Stimulated activated CD4-positive, alpha-beta T cell treated with anti-CD3 and anti-CD28 coated beads, Interleukin-1b, Interleukin-23, amount 100 ng/mL, for 48 hours (primary cell): ENCODE measurements around the gene RXFP3.
"Not testable (repeated sequence)": the region's sequence is repeated elsewhere in the genome, so short reads cannot be mapped to it uniquely, and the experiment has no call there.

Source experiments
- DNase-seq: peaks from one replicate; pipeline ENCODE4 v3.0.0-alpha.2; 2020

The RXFP3 gene, protein sequence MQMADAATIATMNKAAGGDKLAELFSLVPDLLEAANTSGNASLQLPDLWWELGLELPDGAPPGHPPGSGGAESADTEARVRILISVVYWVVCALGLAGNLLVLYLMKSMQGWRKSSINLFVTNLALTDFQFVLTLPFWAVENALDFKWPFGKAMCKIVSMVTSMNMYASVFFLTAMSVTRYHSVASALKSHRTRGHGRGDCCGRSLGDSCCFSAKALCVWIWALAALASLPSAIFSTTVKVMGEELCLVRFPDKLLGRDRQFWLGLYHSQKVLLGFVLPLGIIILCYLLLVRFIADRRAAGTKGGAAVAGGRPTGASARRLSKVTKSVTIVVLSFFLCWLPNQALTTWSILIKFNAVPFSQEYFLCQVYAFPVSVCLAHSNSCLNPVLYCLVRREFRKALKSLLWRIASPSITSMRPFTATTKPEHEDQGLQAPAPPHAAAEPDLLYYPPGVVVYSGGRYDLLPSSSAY

DNA sequence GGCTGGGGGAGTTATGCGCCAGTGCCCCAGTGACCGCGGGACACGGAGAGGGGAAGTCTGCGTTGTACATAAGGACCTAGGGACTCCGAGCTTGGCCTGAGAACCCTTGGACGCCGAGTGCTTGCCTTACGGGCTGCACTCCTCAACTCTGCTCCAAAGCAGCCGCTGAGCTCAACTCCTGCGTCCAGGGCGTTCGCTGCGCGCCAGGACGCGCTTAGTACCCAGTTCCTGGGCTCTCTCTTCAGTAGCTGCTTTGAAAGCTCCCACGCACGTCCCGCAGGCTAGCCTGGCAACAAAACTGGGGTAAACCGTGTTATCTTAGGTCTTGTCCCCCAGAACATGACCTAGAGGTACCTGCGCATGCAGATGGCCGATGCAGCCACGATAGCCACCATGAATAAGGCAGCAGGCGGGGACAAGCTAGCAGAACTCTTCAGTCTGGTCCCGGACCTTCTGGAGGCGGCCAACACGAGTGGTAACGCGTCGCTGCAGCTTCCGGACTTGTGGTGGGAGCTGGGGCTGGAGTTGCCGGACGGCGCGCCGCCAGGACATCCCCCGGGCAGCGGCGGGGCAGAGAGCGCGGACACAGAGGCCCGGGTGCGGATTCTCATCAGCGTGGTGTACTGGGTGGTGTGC is at the start of gene RXFP3:
TSS of gene RXFP3 (plus strand) at position 6 of the 636 bp plus-strand sequence. CDS start at position 361, 355 bp downstream.
- DNase-seq = no peak

DNA sequence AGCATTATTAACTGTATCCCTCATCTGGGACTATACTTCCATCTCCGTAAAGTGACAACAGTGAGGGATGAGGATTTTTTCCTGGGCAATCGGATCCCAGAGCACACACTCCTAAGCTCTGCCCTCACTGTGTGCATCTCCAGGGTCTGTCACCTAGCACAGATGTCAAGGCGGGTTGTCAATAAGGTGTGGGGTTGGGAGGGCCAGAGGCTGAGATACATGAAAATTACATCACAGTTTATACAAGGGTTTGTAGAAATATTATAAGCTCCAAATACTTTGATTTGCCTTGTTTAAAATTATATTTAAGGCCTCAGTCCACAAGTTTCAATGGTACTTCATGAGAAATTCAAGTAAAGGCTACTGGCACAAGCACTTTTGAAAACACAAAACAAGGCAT is 48.9 kb upstream of the RXFP3 start:
- no peak for DNase-seq

DNA sequence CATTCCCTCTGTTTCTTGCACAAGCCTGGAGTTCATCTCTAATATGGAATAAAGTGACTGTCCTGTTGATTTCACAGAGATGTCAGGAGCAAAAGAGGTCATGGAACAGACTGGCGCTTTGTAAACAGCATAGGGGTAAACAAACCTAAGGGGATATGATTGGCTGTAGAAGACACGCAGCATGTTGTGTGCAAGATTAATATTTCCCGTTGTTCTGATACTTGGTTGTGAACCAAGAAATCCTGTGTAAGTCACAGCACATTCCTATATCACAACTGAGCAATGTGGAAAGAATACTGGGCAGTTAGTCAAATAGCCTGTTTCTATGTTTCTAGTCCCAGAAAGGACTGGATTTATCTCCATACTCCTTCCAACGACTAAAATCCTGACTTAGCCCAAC is 47.6 kb upstream of the RXFP3 start:
- no peak for DNase-seq

DNA sequence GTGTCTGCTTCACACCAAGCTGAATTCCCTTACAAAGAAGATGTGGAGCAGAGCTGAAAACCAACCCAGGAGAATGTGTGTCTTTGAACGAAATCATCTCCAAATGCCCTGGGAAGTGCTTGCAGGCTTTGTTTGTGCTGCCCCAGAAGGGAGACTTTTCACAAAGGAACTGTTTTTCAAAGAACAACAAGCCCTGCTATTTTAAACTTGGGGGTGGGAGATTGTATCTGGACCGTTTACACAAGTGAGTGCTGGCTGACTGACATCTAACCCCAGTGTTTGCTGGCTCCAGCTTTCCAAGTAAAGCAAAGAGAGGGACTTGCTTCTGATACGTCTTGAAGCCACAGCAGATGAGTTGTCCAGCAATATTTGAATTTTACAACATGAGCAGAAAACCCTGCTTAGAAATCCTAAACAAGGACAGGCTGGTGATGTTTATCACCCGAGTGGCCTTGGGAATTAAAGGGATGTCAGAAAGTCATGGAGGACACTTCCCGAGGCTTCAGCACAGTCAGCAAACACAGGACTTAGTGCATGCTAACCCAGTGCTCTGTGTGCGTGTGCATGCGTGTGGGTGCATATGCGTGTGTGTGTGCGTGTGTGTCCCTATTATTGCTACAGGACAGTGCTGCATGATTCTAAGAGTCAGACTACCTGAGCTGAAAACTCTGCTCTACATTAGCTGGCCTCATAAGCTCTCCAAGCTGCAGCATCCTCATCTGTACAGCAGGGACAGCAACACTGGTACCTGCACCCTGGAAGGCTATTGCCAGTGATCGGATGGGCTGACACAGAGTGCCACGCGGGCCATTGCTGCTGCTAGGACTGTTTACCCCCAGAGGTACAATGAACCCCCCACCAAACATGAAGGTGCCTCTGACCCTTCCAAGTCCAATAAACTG is 45.8 kb upstream of the RXFP3 start:
- DNase-seq = no peak

DNA sequence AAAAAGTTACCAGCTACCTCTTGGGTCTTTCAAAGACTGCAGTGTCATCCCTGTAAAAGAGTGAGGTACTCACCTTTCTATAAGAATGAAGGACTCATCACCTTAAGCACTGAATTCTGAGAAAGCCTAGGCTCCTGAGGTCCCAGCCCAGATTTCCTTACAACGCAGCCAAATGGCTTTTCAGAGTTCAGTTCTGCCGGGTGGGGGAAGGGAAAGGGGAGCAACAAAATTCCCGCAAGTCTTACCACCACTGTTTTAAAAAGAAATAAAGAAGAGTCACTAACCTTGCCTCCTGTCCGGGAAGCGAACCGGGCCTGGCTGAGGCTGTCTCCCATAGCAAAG is 44.8 kb upstream of the RXFP3 start:
- DNase-seq = no peak

DNA sequence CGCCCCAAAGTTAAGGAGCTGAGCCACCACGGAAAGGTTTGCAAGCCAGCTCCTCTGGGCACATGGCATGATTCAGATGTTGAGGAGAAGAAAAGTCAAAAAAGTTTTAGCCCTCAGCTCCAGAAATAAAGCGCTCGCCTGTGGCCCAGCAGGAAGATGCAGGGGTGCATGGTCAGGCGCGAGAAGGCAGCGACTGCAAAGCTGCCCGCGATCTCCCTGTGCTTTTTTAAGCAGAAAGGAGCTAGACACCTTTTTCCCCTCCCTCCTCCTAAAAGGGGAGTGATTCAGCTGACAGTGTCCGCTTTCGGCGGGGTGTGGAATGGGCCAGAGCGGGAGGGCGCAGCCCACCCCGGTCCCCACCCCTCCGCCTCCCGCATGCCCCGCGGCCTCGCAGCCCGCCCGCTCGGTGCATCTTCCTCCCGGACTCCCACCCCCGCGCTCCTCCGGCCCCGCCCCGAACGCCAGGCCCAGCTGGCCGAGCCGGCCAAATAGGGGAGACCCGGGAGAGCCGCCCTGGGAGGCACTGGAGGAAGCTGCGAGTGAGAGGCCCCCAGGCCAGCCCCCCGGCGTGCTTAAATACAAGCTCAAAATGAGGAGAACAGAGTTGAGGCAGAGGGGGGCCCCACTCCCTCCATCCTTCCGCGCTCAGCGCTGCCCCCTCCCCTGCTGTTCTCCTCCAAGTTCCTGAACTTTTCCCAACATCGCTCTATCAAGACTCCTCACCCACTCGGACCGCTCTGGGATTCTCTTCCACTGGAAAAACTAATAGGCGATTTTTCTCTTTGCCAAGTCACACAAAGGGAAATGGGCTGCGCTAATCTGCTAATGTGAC is 44.2 kb upstream of the RXFP3 start, which contains the start of gene ADAMTS12:
TSS of gene ADAMTS12 (minus strand) at position 203 of the 832 bp plus-strand sequence. CDS start at position 69, 134 bp downstream.
- DNase-seq = no peak

DNA sequence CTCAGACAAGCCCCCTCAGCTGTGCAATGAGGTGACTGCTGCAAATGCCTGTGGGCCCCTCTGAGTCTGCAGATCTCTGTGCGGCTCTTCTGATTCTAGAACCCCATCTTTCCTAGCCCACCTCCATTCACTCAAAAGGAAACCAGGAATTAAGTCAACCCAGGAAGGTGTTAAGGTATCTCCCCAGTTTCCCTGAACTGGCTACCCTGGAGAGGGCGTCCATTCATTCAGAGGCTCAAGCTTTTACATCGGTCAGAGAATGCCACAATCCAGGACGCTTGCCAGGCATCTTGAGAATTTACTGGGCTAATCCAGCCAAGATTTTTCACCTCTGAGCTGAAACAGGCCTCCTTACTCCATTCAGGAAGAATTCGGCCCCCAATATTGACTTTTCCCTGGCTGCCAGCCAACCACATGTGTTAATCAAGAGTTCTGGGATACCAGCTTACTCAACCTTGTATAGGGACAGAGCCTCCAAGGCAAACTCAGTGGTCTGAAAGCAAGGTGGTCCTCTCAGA is 43.5 kb upstream of the RXFP3 start:
- no peak for DNase-seq

DNA sequence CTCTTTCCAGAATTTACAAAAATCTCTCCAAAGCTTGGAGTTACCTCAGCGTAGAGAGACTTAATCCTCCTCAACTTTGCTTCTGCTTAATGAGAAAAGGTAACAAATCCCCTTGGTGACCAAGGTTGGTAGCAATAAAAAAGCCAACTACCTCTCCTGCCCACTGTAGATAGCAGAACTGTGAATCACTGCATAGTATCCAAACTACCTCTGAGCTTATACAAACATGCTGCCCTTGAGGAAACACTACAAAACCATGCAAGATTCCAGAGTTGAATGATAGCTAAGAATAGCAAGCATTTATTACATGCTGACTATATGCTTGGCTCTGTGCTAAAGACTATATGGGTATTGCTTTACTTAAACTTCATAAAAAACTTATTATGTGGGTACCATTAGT is 41.6 kb upstream of the RXFP3 start:
- DNase-seq = no peak

DNA sequence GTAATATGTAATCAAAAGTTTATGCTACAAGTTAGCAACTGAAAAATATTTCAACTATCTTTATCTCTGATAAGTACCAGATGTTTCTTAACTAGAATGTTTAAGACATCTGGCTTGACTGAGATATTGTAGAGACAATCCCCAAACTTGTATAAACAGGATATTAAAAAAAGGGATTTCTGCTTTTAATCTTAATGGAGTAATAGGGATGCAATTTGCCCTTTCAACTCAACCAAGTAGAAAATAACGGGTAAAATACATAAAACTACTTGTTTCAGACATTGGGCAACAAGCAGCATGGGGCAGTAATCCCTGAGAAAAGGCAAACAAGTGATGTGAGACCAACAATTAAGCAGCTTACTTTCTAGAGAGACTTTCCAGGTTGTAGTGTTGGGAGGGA is 35.0 kb upstream of the RXFP3 start:
- DNase-seq = no peak

DNA sequence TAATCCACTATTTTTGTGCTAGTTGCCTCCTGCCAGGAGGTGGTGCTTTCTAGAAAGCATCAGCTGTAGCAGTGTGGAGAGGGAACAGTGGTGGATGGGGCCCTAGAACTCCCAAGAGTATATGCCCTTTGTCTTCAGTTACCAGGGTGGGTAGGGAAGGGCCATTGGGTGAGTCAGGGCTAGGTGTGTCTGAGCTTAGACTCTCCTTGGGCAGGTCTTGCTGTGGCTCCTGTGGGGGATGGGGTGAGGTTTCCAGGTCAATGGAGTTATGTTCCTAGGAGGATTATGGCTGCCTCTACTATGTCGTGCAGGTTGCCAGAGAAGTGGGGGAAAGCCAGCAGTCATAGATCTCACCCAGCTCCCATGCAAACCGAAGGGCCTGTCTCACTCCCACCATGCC is 33.1 kb upstream of the RXFP3 start:
- no peak for DNase-seq

DNA sequence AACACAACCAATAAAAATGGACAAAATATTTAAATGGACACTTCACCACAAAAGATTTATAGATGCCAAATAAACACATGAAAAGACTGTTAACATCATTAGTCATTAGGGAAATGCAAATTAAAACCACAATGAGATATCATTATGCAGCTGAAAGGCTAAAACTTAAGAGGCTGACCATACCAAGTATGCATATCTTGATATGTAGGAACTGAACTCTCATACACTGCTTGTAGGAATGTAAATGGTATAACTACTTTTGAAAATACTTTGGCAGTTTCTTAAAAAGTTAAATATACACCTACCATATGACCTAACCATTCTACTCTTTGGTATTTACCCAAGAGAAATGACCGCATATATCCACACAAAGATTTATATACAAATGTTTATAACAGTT is 30.8 kb upstream of the RXFP3 start:
- no peak for DNase-seq

DNA sequence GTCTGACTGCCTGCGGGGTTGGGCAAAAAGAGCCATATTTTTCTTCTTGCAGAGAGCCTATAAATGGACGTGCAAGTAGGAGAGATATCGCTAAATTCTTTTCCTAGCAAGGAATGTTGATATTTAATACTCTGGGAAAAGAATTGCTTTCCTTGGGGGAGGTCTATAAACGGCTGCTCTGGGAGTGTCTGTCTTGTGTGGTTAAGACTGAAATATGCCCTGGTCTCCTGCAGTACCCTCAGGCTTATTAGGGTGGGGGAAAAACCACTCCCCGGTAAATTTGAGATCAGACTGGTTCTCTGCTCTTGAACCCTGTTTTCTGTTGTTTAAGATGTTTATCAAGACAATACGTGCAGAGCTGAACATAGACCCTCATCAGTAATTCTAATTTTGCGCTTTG is 29.9 kb upstream of the RXFP3 start:
- not testable (repeated sequence) for DNase-seq

DNA sequence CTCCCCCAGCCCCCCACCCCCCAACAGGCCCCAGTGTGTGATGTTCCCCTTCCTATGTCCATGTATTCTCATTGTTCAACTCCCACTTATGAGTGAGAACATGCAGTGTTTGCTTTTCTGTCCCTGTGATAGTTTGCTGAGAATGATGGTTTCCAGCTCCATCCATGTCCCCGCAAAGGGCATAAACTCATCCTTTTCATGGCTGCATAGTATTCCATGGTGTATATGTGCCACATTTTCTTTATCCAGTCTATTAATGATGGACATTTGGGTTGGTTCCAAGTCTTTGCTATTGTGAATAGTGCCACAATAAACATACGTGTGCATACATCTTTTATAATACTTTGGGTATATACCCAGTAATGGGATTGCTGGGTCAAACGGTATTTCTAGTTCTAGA is 21.3 kb upstream of the RXFP3 start:
- DNase-seq = not testable (repeated sequence)

DNA sequence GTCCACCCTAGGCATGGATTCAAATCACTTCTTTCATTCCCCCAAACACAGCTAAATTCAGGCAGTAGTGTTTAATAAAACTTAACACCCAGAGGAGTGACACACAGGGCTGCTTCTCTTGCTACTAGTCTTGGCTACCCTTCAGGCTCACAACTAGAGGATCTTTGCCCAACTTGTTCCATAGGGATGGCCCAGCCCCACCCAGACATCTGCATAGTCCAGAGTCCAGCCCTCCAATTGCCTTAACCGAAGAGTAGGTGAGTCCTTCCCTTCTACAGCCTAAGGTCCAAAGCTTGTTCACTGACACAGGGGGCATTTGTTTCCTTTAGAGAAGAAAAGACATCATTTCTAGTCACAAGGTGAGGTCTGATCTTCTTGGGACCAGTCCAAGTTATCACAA is 15.2 kb upstream of the RXFP3 start:
- no peak for DNase-seq

DNA sequence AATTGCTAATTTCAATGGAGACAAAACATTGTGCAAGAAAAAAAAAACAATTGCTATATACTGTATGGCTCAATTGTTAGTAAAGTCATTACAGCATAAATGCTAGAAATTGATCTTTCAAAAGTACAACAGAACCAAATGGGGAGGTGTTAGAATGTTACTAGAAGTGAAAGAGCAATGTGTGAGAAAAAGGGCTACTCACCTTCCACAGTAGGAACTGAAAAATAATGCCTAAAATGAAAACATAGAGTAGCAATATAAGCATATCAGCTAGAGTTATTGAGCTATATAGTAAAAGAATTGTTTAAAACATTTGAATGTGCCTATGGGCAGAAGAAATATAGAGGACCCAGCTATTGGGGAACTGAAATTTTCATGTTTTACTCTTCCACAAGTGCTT is 10.9 kb upstream of the RXFP3 start:
- no peak for DNase-seq

DNA sequence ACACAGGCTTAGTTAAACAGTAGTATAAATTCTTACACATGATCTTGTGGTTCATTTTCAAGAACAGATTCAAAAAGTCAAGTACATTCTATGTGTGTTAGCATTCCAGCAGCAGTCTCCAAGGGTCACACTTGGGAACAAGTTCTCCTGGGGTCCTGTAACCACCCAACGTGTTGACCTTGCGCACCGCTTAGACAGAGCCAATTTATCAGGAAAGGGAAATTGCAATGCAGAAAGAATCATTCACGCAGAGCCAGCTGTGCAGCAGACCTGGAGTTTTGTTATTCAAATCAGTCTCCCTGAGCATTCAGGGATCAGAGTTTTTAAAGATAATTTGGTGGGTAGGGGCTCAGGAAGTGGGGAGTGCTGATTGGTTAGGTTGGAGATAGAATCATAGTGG is 8.5 kb upstream of the RXFP3 start:
- no peak for DNase-seq

DNA sequence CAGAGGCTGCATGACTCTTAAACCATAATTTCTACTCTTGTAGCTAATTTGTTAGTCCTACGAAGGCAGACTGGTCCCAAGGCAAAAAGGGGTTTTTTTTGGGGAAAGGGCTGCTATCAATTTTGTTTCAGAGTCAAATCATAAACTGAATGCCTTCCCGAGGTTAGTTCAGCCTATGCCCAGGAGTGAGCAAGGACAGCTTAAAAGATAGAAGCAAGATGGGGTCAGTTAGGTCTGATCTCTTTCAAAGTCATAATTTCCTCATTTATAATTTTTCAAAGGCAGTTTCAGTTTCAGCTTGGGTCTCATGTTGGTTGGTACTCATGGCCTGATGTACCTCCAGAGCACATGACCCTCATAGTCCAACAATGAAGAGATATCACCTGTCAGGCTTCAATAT is 7.9 kb upstream of the RXFP3 start:
- DNase-seq = no peak

DNA sequence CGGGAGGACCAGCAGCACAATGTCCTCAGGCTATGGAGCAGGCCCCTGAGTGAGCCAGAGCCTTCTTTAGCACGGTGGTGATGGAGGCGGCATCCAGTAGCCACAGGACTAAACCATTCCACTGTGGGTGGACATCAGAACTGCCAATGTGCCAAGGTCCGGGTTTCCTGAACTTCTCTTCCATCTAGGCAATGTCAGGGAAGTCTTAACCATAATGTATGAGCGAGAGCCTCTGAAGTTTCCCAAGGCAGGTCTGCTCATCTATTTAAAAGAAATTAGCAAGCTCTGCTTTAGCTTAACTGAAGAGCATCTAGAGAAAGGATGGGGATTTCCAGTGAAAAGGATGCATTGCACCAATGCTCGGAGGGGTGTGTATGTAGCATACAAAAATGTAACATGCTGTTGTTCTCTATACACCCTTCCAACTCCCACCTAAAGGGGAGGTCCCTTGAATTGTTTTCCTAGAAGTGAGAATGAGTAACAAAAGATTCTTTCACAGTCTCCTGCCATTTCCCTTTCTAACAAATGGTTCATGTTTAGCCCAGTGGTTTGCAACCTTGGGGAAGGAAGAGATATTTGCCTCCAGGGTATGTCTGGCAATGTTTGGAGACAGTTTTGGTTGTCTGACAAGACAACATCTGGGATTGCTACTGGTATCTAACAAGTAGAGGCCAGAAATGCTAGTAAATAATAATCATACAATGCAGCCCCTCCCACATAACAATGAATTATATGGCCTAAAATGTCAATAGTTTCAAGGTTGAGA is 6.1 kb upstream of the RXFP3 start:
- no peak for DNase-seq

DNA sequence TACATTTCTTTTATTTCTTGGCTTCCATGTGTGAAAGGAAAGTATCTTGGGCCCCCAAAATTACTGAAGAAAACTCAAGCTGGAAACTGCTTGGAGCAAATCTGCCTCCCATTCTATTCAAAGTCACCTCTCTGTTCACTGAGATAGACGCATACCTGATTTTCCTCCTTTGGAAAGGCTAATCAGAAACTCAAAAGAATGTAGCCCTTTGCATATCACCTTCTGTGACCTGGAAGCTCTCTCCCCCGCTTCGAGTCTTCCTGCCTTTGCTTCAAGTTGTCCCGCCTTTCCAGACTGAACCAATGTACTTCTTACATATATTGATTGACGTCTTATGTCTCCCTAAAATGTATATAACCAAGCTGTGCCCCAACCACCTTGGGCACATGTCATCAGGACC is 5.0 kb upstream of the RXFP3 start:
- no peak for DNase-seq

DNA sequence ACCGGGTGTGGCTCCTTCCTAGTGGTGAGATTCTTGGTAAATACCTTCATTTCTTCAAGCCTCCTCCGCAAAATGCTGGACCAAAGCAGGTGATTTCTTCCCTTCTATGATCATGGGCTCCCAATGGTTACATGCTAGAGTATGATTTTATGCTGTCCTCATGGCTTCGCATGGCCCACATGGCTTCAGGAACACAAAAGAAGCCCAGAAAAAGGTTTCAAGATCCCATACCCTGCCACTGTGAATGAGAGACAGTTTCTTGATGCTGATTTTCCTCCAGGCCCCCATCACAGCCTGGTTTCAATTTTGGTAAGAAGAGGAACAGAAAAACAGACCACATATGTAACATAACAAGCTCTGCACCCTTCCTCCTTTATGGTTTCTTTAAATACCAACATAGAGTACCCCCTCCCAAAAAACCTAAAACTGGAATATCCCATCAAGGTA is 2.4 kb upstream of the RXFP3 start:
- DNase-seq = no peak

DNA sequence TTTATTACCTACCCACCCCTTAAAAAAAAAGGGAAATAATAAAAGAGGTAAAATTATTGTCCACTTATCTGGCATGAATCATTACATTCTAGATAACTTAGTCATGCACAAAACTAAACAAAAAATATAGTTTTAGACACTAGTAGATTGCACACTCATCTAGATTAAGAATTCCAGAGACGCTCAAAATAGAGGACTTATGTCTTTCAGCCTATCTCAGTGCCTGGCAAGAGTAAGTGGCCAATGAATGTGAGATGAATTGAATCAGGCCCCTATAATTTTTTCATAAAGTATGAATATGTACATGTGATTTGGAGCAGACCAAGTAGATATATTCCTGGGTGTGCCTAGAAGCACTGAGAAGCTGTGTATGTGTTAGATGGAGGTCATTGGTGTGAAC is 2.0 kb upstream of the RXFP3 start:
- DNase-seq = no peak
